ENCODE results near the gene TNS1. TPM values are rescaled to one million over a fixed set of nuclear protein-coding genes. Genes with fewer than 3 reads are reported as not detected.

The TNS1 gene
- total RNA-seq, 4 donors from 2014 or later, result 461 to 648 (median 565) TPM

DNA sequence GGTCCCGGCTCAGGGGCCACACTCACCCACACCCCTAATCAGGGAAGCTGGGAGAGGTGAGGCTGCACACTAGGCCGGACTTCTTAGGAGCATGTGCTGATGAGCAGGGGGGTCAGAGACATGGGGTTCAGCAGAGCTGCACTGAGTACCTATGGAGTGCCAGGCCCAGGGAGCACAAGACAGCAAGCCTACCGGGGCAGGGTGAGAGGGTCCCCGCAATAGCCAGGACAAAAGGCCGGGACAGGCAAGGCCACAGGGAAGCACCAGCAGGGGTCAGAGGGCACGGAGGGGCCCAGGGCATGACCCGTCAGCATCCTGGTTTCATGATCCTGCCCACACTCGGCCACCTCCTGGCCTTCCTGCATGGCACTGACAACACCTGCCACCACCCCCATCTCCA is 73.5 kb downstream of the TNS1 start:
- no peaks in the 10 kb centered on the region for H3K36me3 ChIP-seq
- H3K4me1 ChIP-seq, result peaks cover 0 to 99% (median 71%) of the 10 kb centered on the region in 4 donors
- no peak for DNase-seq (ENCODE audit: low spot score in 2 of 2)
- TF ChIP-seq EP300 (IDR thresholded peaks at IDR 0.05) (no peak), POLR2A (IDR thresholded peaks at IDR 0.05) (no peak)
- TF ChIP-seq, protein P1, sequence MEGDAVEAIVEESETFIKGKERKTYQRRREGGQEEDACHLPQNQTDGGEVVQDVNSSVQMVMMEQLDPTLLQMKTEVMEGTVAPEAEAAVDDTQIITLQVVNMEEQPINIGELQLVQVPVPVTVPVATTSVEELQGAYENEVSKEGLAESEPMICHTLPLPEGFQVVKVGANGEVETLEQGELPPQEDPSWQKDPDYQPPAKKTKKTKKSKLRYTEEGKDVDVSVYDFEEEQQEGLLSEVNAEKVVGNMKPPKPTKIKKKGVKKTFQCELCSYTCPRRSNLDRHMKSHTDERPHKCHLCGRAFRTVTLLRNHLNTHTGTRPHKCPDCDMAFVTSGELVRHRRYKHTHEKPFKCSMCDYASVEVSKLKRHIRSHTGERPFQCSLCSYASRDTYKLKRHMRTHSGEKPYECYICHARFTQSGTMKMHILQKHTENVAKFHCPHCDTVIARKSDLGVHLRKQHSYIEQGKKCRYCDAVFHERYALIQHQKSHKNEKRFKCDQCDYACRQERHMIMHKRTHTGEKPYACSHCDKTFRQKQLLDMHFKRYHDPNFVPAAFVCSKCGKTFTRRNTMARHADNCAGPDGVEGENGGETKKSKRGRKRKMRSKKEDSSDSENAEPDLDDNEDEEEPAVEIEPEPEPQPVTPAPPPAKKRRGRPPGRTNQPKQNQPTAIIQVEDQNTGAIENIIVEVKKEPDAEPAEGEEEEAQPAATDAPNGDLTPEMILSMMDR (IDR thresholded peaks at IDR 0.05), result no peak
- peak overlapping the region in 1 of 4 donors; percentile 10 for H3K4me3 ChIP-seq
- WGBS, 2 donors, result 68 to 74% methylated on average over 8 of the region's 8 CpGs
- peak overlapping the region; percentile 66 to 91 (median 76) for H3K27ac ChIP-seq
- H3K9me3 ChIP-seq, result no peaks in the 10 kb centered on the region
- no peaks in the 10 kb centered on the region for H3K27me3 ChIP-seq

GRCh38 chr2:217928324-217929181 is 74.2 kb downstream of the TNS1 start:
- peaks cover 0 to 99% (median 70%) of the 10 kb centered on the region in 4 donors for H3K4me1 ChIP-seq
- no peaks in the 10 kb centered on the region for H3K36me3 ChIP-seq
- no peaks in the 10 kb centered on the region for H3K27me3 ChIP-seq
- H3K9me3 ChIP-seq, result no peaks in the 10 kb centered on the region
- no peak for DNase-seq (ENCODE audit: low spot score in 2 of 2)
- WGBS, 2 donors, result 47 to 58% methylated on average over 5 to 7 of the region's 7 CpGs
- peak overlapping the region; percentile 66 to 91 (median 76) for H3K27ac ChIP-seq
- TF ChIP-seq EP300 (IDR thresholded peaks at IDR 0.05) (peak in 1 of 2 donors; percentile 63), POLR2A (IDR thresholded peaks at IDR 0.05) (peak in 1 of 2 donors; percentile 23)
- TF ChIP-seq, protein P1 (IDR thresholded peaks at IDR 0.05), result no peak
- peak overlapping the region in 1 of 4 donors; percentile 10 for H3K4me3 ChIP-seq

GRCh38 chr2:217927601-217928323 is 75.0 kb downstream of the TNS1 start:
- H3K27me3 ChIP-seq, result no peaks in the 10 kb centered on the region
- H3K4me3 ChIP-seq, result no peak overlapping the region
- H3K9me3 ChIP-seq, result no peaks in the 10 kb centered on the region
- peak overlapping the region; percentile 66 to 91 (median 76) for H3K27ac ChIP-seq
- H3K36me3 ChIP-seq, result no peaks in the 10 kb centered on the region
- DNase-seq (ENCODE audit: low spot score in 2 of 2), result no peak
- WGBS, 2 donors, result 57 to 75% methylated on average over 2 of the region's 2 CpGs
- TF ChIP-seq EP300 (IDR thresholded peaks at IDR 0.05) (no peak), POLR2A (IDR thresholded peaks at IDR 0.05) (no peak)
- TF ChIP-seq, protein P1 (IDR thresholded peaks at IDR 0.05), result no peak
- peaks cover 3 to 99% (median 70%) of the 10 kb centered on the region in 4 donors for H3K4me1 ChIP-seq

DNA sequence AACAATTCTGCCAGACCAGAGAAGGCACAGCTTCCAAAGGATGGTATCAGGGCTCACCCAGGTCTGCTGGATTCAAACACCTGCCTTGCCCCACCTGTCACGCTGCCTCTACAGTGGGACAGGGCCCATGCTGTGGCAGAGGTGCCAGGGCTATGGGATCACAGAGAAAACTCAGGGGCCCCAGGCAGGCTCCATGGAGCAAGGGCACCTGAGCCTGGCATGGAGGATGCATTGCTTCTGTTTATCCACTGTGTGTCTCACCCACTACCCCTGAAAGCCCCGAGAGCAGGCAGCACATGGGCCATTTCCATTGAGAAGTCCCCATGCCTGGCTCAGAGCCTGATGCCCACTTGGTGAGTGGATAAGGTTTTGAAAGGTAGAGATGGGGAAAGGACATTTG is 76.0 kb downstream of the TNS1 start:
- DNase-seq (ENCODE audit: low spot score in 2 of 2), result no peak
- no peak overlapping the region for H3K4me3 ChIP-seq

GRCh38 chr2:217924346-217924901 is 78.4 kb downstream of the TNS1 start:
- DNase-seq (ENCODE audit: low spot score in 2 of 2), result no peak
- TF ChIP-seq, protein P1 (IDR thresholded peaks at IDR 0.05), result no peak
- no peak for TF ChIP-seq POLR2A (IDR thresholded peaks at IDR 0.05)
- TF ChIP-seq EP300 (IDR thresholded peaks at IDR 0.05), result no peak
- Histone ChIP-seq H3K36me3 (peaks cover 0 to 8% (median 0%) of the 10 kb centered on the region in 3 donors), H3K4me3 (no peak overlapping the region), H3K9me3 (no peaks in the 10 kb centered on the region), H3K27ac (peak overlapping the region; percentile 0 to 94 (median 66)), H3K4me1 (peaks cover 3 to 99% (median 78%) of the 10 kb centered on the region in 4 donors), H3K27me3 (no peaks in the 10 kb centered on the region)
- 71 to 76% methylated on average over 5 of the region's 5 CpGs for WGBS, 2 donors

More for the DNA sequence above, 76.0 kb downstream of the TNS1 start:
- TF ChIP-seq EP300 (IDR thresholded peaks at IDR 0.05) (no peak), POLR2A (IDR thresholded peaks at IDR 0.05) (no peak)
- 83 to 84% methylated on average over 1 to 2 of the region's 2 CpGs for WGBS, 2 donors
- H3K27me3 ChIP-seq, result no peaks in the 10 kb centered on the region
- peak overlapping the region in 3 of 4 donors; percentile 66 to 91 (median 85) for H3K27ac ChIP-seq
- H3K4me1 ChIP-seq, result peaks cover 3 to 99% (median 74%) of the 10 kb centered on the region in 4 donors
- no peaks in the 10 kb centered on the region for H3K36me3 ChIP-seq
- H3K9me3 ChIP-seq, result no peaks in the 10 kb centered on the region

Data from tibial nerve (tissue), 4 donors.